ENCODE measurements around the gene OR2T2.
"Not testable (repeated sequence)": the region's sequence is repeated elsewhere in the genome, so short reads cannot be mapped to it uniquely, and the experiment has no call there.

DNA sequence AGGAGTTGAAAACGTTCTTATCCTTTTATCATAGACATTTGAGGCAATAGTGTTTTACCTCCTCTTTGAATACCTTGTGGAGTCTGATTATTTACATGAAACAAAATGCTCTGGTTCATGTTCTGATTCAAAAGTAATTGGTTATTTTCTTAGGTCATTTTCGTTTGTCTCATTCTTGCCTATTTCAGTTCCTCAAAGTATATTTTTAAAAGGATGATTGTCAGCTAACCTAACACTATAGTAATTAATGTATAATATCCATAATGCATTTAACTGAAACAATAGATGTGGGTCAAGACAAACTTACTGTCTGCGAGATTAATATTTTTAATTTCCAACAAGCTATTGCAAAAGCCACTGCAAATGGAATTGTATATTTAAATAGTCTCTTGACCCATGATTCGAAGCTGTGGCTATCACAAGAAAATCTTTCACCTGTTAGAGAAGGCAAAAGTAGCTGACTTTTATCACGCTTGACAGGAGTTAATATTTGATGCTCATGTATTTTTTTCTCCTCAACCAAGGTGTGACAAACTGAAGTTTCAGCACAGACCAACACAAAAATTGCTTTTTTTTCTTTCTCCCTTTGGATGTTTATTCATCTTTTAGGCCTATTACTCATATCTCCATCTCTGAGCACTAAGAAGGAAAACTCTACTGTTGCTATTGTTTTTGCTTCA is 5.2 kb downstream of the OR2T2 start:
- TF ChIP-seq POLR2A, POLR2AphosphoS5, EP300 (IDR thresholded peaks at IDR 0.05): not testable (repeated sequence)
- TF ChIP-seq, protein P1, sequence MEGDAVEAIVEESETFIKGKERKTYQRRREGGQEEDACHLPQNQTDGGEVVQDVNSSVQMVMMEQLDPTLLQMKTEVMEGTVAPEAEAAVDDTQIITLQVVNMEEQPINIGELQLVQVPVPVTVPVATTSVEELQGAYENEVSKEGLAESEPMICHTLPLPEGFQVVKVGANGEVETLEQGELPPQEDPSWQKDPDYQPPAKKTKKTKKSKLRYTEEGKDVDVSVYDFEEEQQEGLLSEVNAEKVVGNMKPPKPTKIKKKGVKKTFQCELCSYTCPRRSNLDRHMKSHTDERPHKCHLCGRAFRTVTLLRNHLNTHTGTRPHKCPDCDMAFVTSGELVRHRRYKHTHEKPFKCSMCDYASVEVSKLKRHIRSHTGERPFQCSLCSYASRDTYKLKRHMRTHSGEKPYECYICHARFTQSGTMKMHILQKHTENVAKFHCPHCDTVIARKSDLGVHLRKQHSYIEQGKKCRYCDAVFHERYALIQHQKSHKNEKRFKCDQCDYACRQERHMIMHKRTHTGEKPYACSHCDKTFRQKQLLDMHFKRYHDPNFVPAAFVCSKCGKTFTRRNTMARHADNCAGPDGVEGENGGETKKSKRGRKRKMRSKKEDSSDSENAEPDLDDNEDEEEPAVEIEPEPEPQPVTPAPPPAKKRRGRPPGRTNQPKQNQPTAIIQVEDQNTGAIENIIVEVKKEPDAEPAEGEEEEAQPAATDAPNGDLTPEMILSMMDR (IDR thresholded peaks at IDR 0.05): not testable (repeated sequence)

Data from sigmoid colon (tissue), 4 donors.